ENCODE data around the gene ADORA2B.

The ADORA2B gene

GRCh38 chr17:15917021-15917437, 27.9 kb upstream of the ADORA2B start:
- TF ChIP-seq ZFX (IDR thresholded peaks at IDR 0.05; ENCODE audit: borderline replicate concordance) (no peak), CTCF (IDR thresholded peaks at IDR 0.05) (no peak)
- no peak overlapping the region for H3K27ac ChIP-seq

GRCh38 chr17:15917438-15918027, 27.4 kb upstream of the ADORA2B start:
- TF ChIP-seq ZFX (IDR thresholded peaks at IDR 0.05; ENCODE audit: borderline replicate concordance) (no peak), CTCF (IDR thresholded peaks at IDR 0.05) (no peak)
- H3K27ac ChIP-seq, result no peak overlapping the region

- H3K27ac ChIP-seq, result no peak overlapping the region
- TF ChIP-seq ZFX (IDR thresholded peaks at IDR 0.05; ENCODE audit: borderline replicate concordance), result no peak
- no peak for TF ChIP-seq CTCF (IDR thresholded peaks at IDR 0.05)
Observed at GRCh38 chr17:15918261-15918660, 26.7 kb upstream of the ADORA2B start.

- H3K27ac ChIP-seq, result no peak overlapping the region
- no peak for TF ChIP-seq ZFX (IDR thresholded peaks at IDR 0.05; ENCODE audit: borderline replicate concordance)
- no peak for TF ChIP-seq CTCF (IDR thresholded peaks at IDR 0.05)
Observed at GRCh38 chr17:15918661-15919259, 26.2 kb upstream of the ADORA2B start.

- H3K27ac ChIP-seq, result no peak overlapping the region
- TF ChIP-seq ZFX (IDR thresholded peaks at IDR 0.05; ENCODE audit: borderline replicate concordance), result no peak
- no peak for TF ChIP-seq CTCF (IDR thresholded peaks at IDR 0.05)
Observed at GRCh38 chr17:15919466-15919865, 25.5 kb upstream of the ADORA2B start.

- no peak for TF ChIP-seq ZFX (IDR thresholded peaks at IDR 0.05; ENCODE audit: borderline replicate concordance)
- no peak for TF ChIP-seq CTCF (IDR thresholded peaks at IDR 0.05)
- no peak overlapping the region for H3K27ac ChIP-seq
Observed at GRCh38 chr17:15920758-15921239, 24.1 kb upstream of the ADORA2B start.

- TF ChIP-seq CTCF (IDR thresholded peaks at IDR 0.05) (no peak), ZFX (IDR thresholded peaks at IDR 0.05; ENCODE audit: borderline replicate concordance) (no peak)
- no peak overlapping the region for H3K27ac ChIP-seq
Observed at GRCh38 chr17:15921640-15922039, 23.3 kb upstream of the ADORA2B start.

Measured in 22Rv1 (cell line).